A549 (cell line): ENCODE measurements around the gene PRSS12.

ENCODE experiments used
- HDAC2 ChIP-seq: fragments of 200-600 bp; sonication (generic); IDR thresholded peaks from 2 replicates; pipeline ENCODE4 v1.6.1; 2016
- JUNB ChIP-seq: fragments of >200 bp; sonication (Bioruptor Twin); formaldehyde crosslinking; IDR thresholded peaks from 2 replicates; pipeline ENCODE4 v1.6.1; 2016

DNA sequence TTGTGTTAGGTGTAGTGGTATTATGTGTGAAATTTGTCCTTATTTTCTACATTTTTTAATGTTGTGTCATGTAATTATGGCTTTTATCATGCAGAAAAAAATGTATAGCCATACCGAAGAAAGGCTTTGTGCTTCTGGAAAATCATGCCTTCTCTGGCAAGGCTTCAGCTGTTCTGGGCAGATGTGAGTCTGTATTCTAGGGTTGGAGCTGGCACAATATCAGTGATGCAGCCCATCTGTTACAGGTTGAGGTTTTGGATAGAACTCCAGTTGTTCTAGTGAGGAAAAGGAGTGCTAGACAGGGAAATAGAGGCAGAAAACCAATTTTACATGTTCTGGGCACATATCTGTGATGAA, 44.8 kb upstream of the PRSS12 start:
- TF ChIP-seq JUNB (no peak), HDAC2 (no peak)
